22Rv1 (cell line): ENCODE measurements around the gene NKD1.

Experiments
- CTCF ChIP-seq: fragments of 450-650 bp; IDR thresholded peaks from 2 replicates; pipeline ENCODE4 v1.5.1; 2017; ENCODE audit warnings: mild to moderate bottlenecking
- ZFX ChIP-seq: fragments of 450-650 bp; IDR thresholded peaks from 2 replicates; pipeline ENCODE4 v1.6.1; 2017; ENCODE audit warnings: antibody characterized with exemption, borderline replicate concordance

- TF ChIP-seq CTCF (no peak), ZFX (no peak)
Measured at GRCh38 chr16:50688083-50688482, 139.9 kb downstream of the NKD1 start.
